ENCODE results near the gene OSBP.

DNA sequence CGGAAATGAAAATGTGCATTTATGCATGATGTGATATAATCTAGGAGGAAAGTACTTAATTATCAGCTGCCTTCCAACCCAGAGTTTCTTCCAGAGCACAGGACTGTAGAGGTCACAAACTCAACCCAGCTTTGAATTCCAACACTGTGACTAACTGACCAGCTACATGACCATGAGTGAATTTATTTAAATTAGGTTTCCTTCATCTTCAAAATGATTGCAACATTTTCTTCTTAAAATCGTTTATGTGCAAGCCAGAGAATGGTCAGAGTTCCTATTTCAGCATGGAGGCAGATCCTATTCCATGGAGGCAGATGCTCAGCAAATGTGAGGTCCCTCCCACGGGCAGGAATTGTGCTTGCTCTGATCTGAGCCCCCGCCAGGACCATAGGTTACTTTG, 42.4 kb downstream of the OSBP start:
- TF ChIP-seq POLR2AphosphoS5 (IDR thresholded peaks at IDR 0.05; ENCODE audit: low read depth), result no peak
- TF ChIP-seq, protein P1, sequence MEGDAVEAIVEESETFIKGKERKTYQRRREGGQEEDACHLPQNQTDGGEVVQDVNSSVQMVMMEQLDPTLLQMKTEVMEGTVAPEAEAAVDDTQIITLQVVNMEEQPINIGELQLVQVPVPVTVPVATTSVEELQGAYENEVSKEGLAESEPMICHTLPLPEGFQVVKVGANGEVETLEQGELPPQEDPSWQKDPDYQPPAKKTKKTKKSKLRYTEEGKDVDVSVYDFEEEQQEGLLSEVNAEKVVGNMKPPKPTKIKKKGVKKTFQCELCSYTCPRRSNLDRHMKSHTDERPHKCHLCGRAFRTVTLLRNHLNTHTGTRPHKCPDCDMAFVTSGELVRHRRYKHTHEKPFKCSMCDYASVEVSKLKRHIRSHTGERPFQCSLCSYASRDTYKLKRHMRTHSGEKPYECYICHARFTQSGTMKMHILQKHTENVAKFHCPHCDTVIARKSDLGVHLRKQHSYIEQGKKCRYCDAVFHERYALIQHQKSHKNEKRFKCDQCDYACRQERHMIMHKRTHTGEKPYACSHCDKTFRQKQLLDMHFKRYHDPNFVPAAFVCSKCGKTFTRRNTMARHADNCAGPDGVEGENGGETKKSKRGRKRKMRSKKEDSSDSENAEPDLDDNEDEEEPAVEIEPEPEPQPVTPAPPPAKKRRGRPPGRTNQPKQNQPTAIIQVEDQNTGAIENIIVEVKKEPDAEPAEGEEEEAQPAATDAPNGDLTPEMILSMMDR (IDR thresholded peaks at IDR 0.05; ENCODE audit: insufficient read depth, low read length), result no peak
